Uterus (tissue), 2 donors: ENCODE results near the gene RAB10.

Experiments used
- CTCF ChIP-seq, 4 experiments: fragments of 200-600 bp in 2 of 4; fragments of 450-650 bp in 2 of 4; sonication (generic) in 2 of 4; IDR thresholded peaks; one replicate each; pipeline ENCODE4 v1.5.1; 2016 to 2019; ENCODE audit warnings: antibody characterized with exemption in 4 of 4, mild to moderate bottlenecking in 2 of 4, moderate library complexity in 1 of 4
- POLR2A ChIP-seq, 2 donors: fragments of 450-650 bp; IDR thresholded peaks; one replicate each; pipeline ENCODE4 v1.6.1; 2016; ENCODE audit warnings: antibody characterized with exemption in 2 of 2, mild to moderate bottlenecking in 1 of 2, moderate library complexity in 1 of 2

DNA sequence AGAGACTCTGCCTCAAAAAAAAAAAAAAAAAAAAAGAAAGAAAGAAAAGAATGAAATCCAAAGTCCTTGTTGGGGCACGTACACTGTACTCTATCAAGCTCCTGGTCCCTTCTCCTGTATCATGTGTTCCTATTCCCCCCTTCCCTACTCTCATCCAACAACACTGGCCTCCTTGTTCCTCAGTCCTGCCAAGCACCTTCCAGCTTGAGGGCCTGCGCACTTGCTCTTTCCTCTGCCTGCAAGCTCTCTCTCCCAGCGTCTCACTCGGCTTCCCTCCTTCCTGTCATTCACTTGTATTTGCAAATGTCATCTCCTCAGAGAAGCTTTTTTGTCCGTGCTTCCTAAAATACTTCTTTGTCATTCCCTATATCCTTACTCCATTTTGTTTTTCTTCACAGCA, 40.8 kb upstream of the RAB10 start:
- TF ChIP-seq CTCF (IDR thresholded peaks at IDR 0.05): no peak
- no peak for TF ChIP-seq POLR2A (IDR thresholded peaks at IDR 0.05)
